Activated CD4-positive, alpha-beta T cell treated with anti-CD3 and anti-CD28 coated beads, Interleukin-2, amount 50 U/mL, for 16 hours (primary cell): ENCODE results near the gene FIZ1.
A peak's percentile ranks its signal among the peaks of the same experiment; 100 is the strongest.

Source experiments
- DNase-seq: peaks from one replicate; pipeline ENCODE4 v3.0.0-alpha.2; 2020

FIZ1 gene

DNA sequence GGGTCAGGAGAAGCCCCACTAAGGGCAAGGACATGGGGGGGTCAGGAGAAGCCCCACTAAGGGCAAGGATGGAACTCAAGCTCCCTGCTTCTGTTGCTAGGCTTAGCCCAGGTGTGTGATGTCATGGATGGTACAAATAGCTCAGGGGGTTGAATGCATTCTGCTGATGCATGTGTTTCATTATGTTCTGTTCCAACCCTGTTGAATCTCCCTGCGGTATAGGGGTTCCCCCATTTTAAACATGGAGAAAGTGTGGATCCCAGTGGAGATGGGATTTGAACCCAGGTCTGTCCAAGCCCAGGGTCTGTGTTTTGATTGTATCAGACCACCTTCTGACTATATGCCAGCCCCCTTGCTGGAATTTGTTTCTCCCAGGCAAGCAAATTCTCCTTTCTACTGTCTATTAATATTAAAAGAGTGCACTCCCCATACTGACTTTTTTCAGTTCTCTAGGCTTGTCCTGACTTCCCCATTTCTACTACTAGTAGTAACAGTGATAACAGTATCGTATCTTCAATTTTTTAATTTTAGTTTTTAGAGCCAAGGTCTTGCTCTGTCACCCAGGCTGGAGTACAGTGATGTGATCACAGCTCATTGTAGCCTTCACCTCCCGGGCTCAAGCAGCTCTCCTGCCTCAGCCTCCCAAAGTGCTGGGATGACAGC lies 12.8 kb upstream of the FIZ1 start:
- DNase-seq: no peak

DNA sequence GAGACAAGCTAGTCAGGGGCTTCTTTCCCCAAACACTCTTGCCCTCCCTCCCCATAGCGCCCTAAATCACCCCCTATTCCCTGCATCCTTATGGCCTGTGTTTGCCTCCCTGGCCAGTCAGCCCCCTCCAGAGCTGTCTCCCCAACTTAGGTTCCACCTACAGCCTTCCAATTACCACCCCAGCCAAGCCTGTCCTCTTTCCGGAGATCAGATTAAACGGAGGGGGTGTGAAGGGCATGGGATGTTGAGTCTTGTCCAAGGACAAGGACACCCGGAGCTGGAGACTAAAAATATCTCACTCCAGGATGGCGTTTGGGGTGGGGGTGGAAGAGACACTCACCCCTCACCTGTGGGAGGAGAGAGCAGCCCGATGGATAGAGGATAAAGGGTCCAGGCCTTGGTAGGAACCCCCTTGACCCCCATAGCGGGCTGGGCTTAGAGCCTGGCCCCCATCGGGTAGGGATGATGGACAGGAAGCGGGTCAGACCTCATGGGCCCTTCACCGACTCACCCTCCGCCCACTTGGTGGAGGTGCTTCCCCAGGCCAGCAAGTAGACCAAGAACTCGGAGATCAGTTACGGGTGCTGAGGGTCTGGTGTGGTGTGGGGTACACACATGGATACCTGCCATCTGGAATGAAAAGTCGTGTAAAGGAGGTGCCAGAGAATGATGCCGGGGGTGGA lies 12.1 kb upstream of the FIZ1 start:
- no peak for DNase-seq

DNA sequence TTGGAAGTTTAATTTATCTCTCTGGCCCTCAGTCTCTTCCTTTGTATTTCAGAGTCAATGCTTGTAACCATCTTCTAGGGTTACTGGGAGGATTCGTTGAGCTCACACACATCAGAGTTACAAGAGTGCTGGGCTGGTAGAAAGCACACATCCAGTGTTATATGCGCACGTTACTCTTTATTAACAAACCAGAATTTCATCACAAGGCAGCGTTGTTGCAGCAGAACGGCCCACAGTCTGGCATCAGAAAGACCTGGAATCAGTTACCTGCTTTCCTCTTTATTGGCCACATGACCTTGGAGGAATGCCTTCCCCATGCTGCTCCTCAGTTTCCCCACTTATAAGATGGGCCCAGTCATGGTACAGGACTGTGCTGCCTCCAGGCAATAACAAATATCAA lies 10.0 kb upstream of the FIZ1 start:
- no peak for DNase-seq

DNA sequence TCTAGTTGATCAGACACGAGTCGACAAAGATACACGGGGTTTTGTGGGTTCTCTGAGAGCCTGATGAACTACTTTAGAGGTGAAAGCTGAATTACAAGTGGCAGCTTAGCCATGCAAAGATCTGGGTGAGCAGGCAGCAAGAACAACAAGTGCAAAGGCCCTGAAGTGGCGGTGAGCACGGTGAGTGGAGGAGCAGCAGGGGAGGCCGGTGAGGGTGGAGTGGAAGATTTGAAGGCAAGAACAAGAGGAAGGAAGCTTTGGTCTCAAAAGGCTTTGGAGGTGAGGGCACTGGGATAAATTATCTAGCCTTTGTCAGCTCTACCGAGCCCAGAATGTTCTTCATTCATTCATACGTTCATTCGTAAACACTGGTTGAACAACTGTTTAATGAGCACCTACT lies 7.5 kb upstream of the FIZ1 start:
- DNase-seq: no peak

DNA sequence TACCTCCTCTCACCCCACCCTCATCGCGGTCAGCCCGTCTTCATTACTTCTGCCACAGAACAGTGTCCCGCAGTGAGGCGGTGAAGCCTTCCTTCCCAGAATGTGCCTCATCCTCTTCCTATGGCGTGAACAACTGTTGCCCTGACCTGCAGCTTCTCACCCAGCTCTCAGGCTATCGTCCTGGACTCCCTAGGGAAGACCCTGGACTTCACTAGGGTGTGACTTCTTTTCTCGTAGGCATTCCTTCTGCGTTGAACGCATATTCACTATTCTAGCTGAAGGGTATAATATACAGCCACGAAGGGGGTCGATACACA lies 7.1 kb upstream of the FIZ1 start:
- DNase-seq: no peak

DNA sequence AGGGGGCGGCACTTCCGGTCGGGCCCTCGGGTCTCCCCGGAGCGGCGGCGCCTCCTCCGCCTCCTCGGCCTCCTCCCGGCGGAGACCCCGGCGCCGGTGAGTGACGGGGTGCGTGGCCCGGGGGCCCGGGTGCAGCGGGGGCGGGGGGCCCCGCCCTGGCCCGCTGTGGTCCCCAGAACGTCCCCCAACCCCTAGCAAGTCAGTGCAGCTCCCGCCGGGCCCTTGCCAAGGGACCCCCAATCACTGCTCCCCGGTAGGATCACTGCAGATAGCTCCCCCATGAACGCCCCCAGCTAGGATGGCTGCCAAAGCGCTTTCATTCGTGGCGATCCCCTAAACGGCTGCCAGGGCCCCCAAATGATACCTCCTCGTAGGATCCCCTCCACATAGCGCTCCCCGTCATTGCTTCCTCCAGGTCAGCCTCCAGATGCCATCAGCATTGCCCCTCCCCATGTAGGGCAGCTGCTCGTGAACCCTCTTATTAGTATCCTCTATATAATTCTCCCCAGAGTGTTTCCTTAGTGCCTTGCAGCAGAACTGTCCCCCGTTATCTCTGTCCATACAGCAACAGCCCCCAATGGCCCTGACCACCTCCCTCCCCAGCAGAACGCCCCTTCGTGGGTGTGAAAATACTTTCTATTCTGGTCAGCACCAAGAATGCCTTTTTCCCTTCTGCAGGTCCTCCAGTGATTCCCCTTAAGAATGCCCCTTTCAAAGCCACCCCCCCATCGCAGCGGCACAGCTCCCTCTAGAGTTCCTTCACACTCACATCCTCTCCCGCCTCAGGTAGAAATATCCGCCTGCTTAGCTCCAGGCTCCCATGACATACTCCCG lies 6.5 kb upstream of the FIZ1 start, which contains the start of gene ZNF865:
Gene ZNF865 (plus strand): TSS at position 11 of the 834 bp plus-strand sequence. CDS start 7,972 bp downstream, outside the sequence.
- peak; percentile 74 for DNase-seq

DNA sequence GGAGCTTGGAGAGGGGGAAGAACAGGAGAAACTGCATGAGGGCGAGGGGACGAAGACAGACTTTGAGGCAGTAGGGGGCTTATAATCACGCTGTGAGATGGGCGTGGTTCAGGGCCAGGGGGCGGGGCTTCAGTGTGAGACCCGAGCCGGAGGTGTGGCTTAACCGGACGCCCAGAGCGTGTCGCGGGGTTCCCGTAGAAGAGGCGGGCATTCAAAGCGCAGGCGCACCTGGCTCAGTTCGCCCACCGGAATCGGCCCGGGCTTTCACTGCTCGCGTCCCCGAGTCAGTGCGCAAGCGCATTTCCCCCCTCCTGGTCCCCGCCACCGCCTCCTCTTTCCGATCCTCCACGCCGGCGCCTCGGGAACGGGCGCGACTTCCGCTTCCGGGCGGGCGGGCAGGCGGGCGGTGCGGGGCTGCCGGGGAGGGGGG lies 5.9 kb upstream of the FIZ1 start:
- peak; percentile 99 for DNase-seq

DNA sequence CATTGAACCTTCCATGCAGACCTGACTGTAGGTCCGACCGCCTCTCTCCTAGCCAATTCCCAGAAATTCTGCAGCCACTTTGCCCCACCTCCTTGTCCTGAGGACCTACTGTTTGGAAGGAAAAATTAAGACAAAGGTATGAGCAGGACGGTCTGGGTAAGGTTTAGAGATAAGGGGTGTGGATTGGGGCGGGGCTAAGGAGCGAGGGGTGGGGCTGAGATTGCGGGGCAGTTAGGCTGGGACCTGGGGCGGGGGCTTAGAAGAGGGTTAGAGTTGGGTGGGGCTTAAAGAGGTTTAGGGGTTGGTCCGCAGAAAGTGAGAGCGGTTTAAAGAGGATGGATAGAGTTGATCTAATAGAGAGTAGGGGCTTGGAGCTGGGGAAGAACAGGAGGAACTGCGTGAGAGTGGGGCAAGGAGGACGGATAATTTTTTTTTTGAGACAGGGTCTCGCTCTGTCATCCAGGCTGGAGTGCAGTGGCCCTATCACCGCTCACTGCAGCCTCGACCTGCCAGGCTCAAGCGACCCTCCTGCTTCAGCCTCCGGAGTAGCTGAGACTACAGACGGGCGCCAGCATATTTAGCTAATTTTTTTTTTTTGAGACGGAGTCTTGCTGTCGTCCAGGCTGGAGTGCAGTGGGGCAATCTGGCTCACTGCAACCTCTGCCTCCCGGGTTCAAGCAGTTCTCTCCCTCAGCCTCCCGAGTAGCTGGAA lies 4.4 kb upstream of the FIZ1 start:
- DNase-seq: no peak

DNA sequence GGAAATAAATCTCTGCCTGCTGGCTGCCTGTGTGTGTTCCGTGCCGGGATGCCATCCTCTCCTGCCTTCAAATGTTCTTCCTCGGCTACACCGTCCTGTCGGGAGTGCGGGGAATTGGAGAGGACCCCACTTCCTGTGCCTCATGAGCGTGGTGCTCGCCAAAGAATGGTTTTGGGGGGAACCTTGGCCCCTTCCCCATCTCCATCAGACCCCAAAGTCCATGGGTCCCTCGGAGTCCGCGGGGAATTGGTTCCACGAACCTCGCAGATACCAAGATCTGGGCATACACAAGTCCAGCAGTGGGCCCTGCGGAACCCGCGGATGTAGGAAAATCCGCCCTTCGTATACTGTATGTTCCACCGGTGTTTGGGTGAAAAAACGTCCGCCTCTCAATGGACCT lies 3.8 kb upstream of the FIZ1 start:
- DNase-seq: no peak

DNA sequence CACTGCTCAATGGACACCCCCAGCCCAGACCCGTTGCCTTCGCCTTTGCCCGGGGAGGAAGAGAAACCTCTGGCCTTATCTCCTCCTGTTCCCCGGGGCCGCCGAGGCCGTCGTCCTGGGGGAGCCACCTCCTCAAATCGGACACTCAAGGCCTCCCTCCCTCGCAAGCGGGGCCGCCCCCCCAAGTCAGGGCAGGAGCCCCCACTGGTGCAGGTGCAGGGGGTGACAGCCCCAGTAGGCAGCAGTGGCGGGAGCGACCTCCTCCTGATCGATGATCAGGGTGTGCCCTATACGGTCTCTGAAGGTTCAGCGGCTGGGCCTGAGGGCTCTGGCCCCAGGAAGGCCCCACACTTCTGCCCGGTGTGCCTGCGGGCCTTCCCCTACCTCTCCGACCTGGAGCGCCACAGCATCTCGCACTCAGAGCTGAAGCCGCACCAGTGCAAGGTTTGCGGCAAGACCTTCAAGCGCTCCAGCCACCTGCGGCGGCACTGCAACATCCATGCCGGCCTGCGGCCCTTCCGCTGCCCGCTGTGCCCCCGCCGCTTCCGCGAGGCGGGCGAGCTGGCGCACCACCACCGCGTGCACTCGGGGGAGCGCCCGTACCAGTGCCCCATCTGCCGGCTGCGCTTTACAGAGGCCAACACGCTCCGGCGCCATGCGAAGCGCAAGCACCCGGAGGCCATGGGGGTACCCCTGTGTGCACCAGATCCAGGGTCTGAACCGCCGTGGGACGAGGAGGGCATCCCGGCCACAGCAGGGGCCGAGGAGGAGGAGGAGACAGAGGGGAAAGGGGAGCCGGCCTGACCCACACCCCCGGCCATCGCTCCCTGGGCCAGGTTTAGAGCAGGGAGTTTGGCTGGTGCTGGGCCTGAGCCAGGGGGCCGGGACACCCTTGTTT lies 3.0 kb upstream of the FIZ1 start:
- no peak for DNase-seq

DNA sequence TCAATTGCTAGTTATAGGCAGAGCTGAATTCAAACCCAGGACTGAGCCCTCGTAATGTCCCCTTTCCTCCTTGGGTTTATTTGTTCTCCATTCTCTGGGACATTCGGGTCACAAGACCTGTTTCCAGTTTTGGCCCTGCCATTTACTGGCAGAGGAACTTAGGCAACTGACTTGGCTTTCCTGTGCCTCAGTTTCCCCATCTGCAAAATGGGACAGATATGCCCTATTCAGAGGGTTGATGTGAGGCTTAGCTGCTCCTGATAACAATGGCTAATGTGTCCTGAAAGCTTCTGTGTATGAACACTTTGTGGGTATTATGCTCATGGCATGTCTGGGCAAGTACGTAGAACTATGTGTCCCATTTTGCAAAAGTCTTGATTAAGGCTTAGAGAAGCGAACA lies 1.8 kb upstream of the FIZ1 start:
- no peak for DNase-seq

DNA sequence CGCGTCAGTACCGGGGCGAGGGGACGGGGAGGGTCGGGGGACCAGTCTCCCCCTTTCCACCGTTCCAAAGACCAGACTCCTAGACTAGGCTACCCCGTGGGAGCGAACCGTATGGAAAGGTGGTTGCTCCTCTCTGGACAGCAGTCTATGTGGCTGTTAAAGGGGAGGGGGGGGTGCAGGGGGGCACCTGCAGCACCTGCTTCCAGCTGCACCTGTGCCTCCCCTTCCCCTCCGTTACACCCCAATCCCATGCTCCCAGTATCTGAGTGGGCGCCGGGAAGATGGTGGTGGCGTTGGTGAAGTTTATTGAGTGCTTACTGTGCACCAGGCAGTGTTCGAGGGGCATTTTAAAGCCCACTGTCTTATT lies 1.3 kb upstream of the FIZ1 start:
- no peak for DNase-seq

DNA sequence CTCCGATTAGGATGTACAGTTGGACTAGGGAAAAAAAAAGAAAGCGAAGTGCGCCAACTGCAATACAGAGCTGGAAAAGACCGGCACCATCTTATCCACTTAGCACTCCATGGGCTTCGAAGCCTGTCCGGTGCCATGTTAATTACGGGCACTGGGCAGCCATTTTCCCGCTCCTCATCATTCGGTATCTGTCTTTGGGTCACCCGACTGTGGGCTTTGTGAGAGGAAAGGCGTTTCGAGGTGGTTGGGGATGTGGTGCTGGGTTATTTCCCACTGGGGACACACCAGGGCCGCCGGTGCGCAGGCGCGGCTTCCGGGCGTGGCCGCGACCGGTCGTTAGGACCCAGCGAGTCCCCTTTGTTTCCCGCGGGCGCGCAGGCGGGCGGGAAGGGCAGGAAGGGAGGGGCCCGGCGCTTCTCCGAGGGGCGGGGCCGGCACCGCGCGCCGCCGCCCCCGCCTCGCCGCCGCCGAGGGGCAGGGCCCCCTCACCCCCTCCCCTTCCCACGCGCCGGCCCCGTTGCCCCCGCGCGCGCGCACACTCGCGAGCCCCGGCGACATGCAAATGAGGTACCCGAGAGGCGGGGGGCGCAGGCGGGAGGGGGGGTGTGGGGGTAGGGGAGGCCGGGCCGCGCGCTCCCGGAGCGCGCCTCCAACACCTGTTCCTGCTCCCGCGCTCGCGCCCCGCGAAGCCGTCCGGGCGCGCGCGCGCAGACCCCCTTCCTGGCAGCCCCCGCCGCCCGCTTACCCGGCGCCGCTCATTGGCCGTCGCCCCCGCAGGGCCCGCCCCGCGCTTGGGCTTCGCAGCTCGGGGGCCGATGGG lies 735 bp upstream of the FIZ1 start, which contains the start of gene ZNF524:
Gene ZNF524 (plus strand): TSS at position 447 of the 820 bp plus-strand sequence. CDS start 1,825 bp downstream, outside the sequence.
- peak; percentile 87 for DNase-seq

DNA sequence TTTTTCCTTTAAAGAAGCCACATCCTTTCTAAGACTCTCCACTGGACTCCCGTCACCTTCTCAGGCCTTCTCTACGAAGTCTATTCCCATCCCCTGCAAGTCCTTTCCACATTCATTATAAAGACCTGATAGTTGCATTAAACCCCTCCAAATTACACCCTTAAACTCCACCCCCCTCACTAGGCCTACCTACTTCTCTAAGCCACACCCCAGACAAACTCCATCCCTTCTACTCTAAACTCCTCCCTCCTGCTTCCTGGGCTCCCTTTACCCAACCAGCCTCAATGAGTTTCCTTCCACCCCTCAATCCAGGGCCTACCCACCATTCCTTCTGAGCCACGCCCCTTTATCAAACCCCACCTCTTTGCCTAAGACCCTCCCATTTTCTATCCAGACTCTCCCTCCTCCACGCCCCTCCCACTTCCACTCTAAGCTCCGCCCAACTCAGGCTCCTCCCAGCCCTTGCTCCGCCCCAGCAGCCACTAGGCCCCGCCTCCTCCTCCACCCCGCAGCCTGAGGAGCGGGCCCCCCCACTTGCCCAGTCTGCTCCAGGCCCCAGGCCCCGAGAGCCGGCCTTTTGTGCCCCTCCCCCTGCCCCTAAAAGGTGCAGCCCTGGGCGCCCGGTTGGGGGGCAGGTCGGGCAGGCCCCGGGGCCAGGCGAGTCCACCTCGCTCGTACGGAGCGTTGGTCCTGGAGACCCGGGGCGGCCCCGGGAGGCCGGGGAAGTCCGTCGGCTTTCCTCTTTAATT lies 424 bp downstream of the FIZ1 start:
- DNase-seq: peak; percentile 97

DNA sequence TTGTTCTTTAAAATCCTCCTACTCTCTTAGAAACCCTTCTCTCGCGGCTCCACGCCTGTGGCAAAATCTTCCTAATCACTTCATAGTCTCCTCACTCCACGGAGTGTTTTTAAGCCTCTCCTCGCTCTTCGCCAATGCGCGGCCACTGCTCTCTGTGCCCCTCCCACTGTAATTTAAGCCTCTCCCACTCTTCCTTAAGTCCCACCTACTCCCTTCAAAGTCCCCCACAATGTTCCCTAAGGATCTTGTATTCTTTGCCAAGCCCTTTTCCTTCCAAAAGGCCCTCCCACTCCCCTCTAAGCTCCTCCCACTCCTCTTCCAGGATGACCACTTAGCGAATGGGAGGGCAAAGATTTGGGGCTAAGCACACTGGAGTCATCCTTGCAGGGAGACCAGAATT lies 1.3 kb downstream of the FIZ1 start:
- DNase-seq: no peak

DNA sequence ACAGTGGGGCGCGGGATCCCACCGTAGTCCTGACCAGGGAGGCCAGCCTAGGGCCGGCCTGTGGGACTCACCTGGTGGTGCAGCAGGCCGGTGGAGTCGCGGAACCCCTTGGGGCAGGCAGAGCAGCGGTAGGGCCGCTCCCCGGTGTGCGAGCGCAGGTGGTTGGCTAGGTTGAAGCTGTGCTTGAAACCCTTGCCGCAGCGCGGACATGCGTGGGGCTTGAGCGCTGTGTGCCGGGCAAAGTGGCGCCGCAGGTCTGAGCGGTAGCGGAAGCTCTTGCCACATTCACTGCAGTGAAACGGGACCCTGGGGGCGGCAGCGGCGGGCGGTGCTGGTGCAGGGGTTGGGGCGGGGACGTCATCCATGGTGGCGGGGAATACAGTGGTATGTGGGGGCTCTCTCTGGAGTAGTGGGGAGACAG lies 1.8 kb downstream of the FIZ1 start:
- DNase-seq: no peak

DNA sequence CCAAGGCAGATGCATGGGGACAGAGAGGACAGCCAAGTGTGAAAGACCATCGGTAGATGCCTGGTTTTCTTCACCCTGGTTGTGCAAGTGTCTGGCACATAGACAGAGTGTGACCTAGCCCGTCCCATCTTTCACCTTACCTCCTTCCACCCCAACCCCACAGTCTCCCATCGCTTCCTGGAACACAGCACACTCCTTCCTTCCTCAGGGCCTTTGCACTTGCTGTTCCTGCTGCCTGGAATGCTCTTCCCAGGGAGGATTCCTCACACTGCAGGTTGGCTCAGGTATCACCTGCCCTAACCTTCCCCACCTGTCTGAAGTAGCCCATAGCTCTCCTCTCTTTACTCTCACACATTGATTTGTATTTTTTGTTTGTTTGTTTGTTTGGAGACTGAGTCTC lies 3.0 kb downstream of the FIZ1 start:
- no peak for DNase-seq

DNA sequence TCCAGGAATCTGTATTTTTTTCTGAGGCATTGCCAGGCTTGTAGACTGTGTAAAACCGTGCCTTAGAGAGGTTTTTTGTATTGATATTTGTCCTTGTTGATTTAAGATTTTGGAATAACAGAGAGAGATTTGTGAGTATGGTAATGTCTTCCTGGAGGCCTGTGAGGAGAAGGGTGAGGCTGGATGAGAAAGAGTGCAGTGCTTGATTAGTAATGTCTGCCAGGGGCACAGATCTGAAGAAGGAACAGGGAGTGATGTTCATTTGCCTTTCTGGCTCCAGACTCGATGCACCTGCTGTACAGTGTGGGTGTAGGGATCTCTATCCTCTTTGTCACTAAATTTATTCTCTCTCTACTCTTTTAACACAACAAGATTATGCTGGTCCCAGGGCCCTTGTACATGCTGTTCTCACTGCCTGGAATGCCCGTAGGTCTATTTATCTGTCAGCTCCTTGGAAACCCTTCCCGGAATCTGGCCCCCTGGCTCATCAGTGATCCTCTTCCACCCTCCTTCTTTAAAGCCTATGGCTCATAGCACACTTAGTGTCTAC lies 4.2 kb downstream of the FIZ1 start:
- no peak for DNase-seq

DNA sequence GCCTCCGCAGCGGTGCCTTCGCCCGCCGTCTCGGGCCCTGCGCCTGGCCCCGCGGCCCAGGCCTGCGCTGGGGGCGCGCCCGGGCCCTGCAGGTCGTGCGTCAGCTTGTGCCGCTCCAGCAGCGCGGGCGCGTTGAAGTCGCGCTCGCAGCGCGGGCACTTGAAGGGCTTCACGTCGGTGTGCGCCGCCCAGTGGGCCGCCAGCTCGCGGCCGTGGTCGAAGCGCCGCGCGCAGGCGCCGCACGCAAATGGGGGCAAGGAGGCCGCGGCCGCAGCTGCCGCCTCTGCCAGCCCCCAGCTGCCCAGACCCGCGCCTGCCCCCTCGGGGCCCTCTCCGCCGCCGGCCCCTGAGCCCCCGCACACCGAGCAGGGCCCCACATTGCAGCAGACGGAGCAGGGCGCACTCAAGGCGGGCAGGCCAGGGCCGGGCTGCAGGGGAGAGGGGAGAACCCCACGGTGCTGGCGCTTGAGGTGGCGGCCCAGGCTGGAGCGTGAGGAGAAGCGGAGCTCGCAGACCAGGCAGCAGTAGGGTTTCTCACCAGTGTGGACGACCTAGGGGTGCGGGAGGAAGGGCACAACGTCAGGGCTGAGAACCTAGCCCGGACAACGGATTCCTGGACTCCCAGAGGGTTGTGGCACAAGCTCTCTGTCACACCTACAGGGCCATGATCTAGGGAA lies 6.1 kb downstream of the FIZ1 start:
- no peak for DNase-seq
